Forelimb muscle (tissue), 1 donor: Measurements from ENCODE around the gene METTL15. TPM values are rescaled to one million over a fixed set of nuclear protein-coding genes. Genes with fewer than 3 reads are reported as not detected.
A peak's percentile ranks its signal among the peaks of the same experiment; 100 is the strongest.
"Not testable (repeated sequence)": the region's sequence is repeated elsewhere in the genome, so short reads cannot be mapped to it uniquely, and the experiment has no call there.

Experiments
- DNase-seq: peaks from one replicate; pipeline ENCODE4 v3.0.0-alpha.2; 2013; ENCODE audit warnings: low read depth
- polyA plus RNA-seq: library from polyadenylated mRNA; unstranded; fragments of 120-200 nt; gene quantifications from one replicate; pipeline ENCODE4 v1.2.1, GENCODE V29; 2013; ENCODE audit not compliant: insufficient read length

METTL15 gene
- polyA plus RNA-seq = 12.1 TPM

GRCh38 chr11:28107750-28108618 is at the start of gene METTL15, which contains the start of gene KIF18A:
Gene METTL15, plus strand, starts transcription at chr11:28108388. Its CDS starts 4,947 bp downstream, at chr11:28113335.
Gene KIF18A, minus strand, starts transcription at chr11:28108156. Its CDS starts 10,209 bp downstream, at chr11:28097947.
- DNase-seq = peak; percentile 95

- DNase-seq = no peak
Measured at GRCh38 chr11:28071305-28071704, 36.9 kb upstream of the METTL15 start.

- DNase-seq = no peak
Measured at GRCh38 chr11:28072321-28072720, 35.9 kb upstream of the METTL15 start.

- DNase-seq = no peak
Measured at GRCh38 chr11:28077521-28077920, 30.7 kb upstream of the METTL15 start.

GRCh38 chr11:28083118-28083517 is 25.1 kb upstream of the METTL15 start:
- DNase-seq = no peak

- DNase-seq = no peak
Measured at GRCh38 chr11:28086569-28086968, 21.6 kb upstream of the METTL15 start.

- not testable (repeated sequence) for DNase-seq
Measured at GRCh38 chr11:28087192-28087591, 21.0 kb upstream of the METTL15 start.

- DNase-seq = not testable (repeated sequence)
Measured at GRCh38 chr11:28087693-28088092, 20.5 kb upstream of the METTL15 start.

DNA sequence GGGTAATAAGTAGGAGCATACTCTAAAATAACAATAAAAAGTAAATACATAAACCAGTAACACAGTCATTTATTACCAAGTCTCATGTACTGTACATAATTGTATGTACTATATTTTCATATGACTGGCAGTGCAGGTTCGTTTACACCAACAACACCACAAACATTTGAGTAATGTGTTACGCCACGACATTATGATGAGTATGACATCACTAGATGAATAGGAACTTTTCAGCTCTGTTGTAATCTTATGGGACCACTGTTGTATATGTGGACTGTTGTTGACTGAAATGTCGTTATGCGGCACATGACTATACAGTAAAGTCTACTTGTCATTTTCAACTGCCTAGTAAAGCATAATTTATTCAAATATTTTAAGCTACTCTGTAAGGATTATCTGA is 18.8 kb upstream of the METTL15 start:
- DNase-seq = no peak

GRCh38 chr11:28090052-28090749 is 18.0 kb upstream of the METTL15 start:
- DNase-seq = no peak

- no peak for DNase-seq
Measured at GRCh38 chr11:28092786-28093185, 15.4 kb upstream of the METTL15 start.

- DNase-seq = no peak
Measured at GRCh38 chr11:28098257-28098656, 9.9 kb upstream of the METTL15 start.

GRCh38 chr11:28099715-28100114 is 8.5 kb upstream of the METTL15 start:
- no peak for DNase-seq

- no peak for DNase-seq
Measured at GRCh38 chr11:28100665-28101064, 7.5 kb upstream of the METTL15 start.

- not testable (repeated sequence) for DNase-seq
Measured at GRCh38 chr11:28102300-28102699, 5.9 kb upstream of the METTL15 start.

GRCh38 chr11:28104425-28104824 is 3.8 kb upstream of the METTL15 start:
- DNase-seq = no peak

DNA sequence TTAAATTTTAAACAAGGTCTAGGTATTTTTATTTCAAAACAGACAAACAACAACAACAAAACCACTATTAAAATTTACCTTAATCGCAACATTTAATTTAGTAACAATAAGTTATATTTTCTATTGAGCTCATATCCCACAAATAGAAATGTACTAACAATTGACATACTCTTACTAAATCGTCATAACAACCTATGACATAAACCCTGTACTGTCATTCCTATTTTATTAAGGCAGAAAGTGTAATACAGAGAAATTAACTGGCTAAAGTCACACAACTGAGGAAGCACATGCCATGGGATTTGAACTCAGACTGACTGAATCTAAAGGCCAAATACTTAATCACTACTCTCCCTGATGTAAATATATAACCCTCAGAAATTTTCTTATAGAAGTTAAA is 3.2 kb upstream of the METTL15 start:
- DNase-seq = no peak

DNA sequence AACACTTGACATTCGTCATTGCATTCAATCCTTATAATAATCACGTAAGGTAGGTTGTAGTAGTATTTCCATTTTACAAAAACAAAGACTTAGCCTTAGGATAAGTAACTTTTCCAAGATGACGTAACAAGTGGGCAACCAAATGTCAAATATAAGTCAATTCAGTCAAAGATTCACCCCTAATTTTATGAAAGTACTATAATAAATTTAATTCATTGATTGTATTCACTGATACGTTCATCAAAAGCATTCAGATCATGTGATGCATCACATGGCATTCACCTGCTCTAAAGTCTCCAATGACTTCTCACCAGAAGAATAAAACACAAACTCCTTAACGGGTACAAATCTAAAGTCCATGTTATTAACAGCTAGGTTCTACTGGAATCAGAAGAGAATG is 2.3 kb upstream of the METTL15 start:
- DNase-seq = no peak

GRCh38 chr11:28106353-28107043 is 1.7 kb upstream of the METTL15 start:
- no peak for DNase-seq

- no peak for DNase-seq
Measured at GRCh38 chr11:28107191-28107749, 918 bp upstream of the METTL15 start.

- DNase-seq = no peak
Measured at GRCh38 chr11:28108958-28109357, 770 bp downstream of the METTL15 start.
